NB4 (cell line): ENCODE measurements around the gene MAT2B.

Experiments used
- MYC ChIP-seq: IDR thresholded peaks from 2 replicates; pipeline ENCODE4 v1.6.1; 2011; ENCODE audit warnings: low read depth, low read length
- POLR2A ChIP-seq: IDR thresholded peaks from 2 replicates; pipeline ENCODE4 v1.6.1; 2011; ENCODE audit warnings: mild to moderate bottlenecking; ENCODE audit not compliant: insufficient read length; ENCODE audit errors: extremely low read depth
- TF ChIP-seq, protein P1 (sequence below): IDR thresholded peaks from one replicate; pipeline ENCODE4 v1.5.1; 2012; ENCODE audit warnings: low read depth, low read length

DNA sequence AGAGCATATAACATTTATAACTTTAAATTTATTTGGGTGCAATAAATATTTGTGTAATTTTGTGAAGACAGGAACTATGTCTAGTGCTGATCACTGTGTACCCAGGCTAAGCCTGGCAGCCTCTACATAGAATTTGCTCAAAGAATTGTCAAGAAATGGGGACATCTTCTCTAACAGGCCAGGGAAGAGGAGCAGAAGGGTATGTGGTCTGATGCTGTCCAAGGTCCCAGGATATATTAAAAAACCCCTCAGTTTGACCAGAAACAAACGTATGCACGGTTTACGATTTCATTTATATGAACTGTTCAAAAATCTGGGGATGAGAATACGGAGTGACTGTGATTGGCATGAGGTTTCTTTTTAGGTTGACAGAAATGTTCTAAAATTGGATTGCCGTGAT, 55.9 kb downstream of the MAT2B start:
- TF ChIP-seq, protein P1, sequence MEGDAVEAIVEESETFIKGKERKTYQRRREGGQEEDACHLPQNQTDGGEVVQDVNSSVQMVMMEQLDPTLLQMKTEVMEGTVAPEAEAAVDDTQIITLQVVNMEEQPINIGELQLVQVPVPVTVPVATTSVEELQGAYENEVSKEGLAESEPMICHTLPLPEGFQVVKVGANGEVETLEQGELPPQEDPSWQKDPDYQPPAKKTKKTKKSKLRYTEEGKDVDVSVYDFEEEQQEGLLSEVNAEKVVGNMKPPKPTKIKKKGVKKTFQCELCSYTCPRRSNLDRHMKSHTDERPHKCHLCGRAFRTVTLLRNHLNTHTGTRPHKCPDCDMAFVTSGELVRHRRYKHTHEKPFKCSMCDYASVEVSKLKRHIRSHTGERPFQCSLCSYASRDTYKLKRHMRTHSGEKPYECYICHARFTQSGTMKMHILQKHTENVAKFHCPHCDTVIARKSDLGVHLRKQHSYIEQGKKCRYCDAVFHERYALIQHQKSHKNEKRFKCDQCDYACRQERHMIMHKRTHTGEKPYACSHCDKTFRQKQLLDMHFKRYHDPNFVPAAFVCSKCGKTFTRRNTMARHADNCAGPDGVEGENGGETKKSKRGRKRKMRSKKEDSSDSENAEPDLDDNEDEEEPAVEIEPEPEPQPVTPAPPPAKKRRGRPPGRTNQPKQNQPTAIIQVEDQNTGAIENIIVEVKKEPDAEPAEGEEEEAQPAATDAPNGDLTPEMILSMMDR = no peak
- TF ChIP-seq MYC (no peak), POLR2A (no peak)
